Measurements from ENCODE around the gene ADRA1B.

- no peak for TF ChIP-seq PKNOX1 (IDR thresholded peaks at IDR 0.05)
- TF ChIP-seq TARDBP (IDR thresholded peaks at IDR 0.05), result no peak
- TF ChIP-seq CTBP1 (IDR thresholded peaks at IDR 0.05; ENCODE audit: borderline replicate concordance), result no peak
- TF ChIP-seq FOXA1 (IDR thresholded peaks at IDR 0.05), result no peak
- TF ChIP-seq ZNF384 (IDR thresholded peaks at IDR 0.05), result no peak
- TF ChIP-seq SUZ12 (IDR thresholded peaks at IDR 0.05), result no peak
- no peak for TF ChIP-seq BHLHE40 (IDR thresholded peaks at IDR 0.05; ENCODE audit: borderline replicate concordance)
- no peak for TF ChIP-seq ELF4 (IDR thresholded peaks at IDR 0.05)
- no peak for TF ChIP-seq SP1 (IDR thresholded peaks at IDR 0.05)
- no peak for TF ChIP-seq HDGF (IDR thresholded peaks at IDR 0.05; ENCODE audit: borderline replicate concordance)
- TF ChIP-seq NFRKB (IDR thresholded peaks at IDR 0.05), result no peak
- TF ChIP-seq FOXK2 (IDR thresholded peaks at IDR 0.05), result no peak
- no peak for TF ChIP-seq FOXM1 (IDR thresholded peaks at IDR 0.05; ENCODE audit: borderline replicate concordance)
- no peak for TF ChIP-seq L3MBTL2 (conservative IDR thresholded peaks at IDR 0.05)
These were observed 93.3 kb downstream of the ADRA1B start for GRCh38 chr5:160009591-160009989.

All from HEK293T (cell line).